Measurements from ENCODE around the gene MARF1. TPM values are rescaled to one million over a fixed set of nuclear protein-coding genes. Genes with fewer than 3 reads are reported as not detected.

MARF1 gene
- total RNA-seq, 1 donor from 2014 or later: 52.7 TPM

GRCh38 chr16:15644267-15644961 lies 1.5 kb upstream of the MARF1 start:
- no peaks in the 10 kb centered on the region for H3K9me3 Mint-ChIP-seq
- no peaks in the 10 kb centered on the region for H3K27me3 Mint-ChIP-seq (ENCODE audit: low read depth)
- DNase-seq (ENCODE audit: low read depth, low spot score): no peak
- no peak overlapping the region for H3K27ac Mint-ChIP-seq (ENCODE audit: unreplicated experiment)
- peak overlapping the region; percentile 92 for H3K4me3 Mint-ChIP-seq
- no peaks in the 10 kb centered on the region for H3K36me3 Mint-ChIP-seq (ENCODE audit: low read depth)
- no peak for TF ChIP-seq CTCF (conservative IDR thresholded peaks at IDR 0.05)
- peaks cover 20% of the 10 kb centered on the region for H3K4me1 Mint-ChIP-seq

- peaks cover 19% of the 10 kb centered on the region for H3K4me1 Mint-ChIP-seq
- H3K27me3 Mint-ChIP-seq (ENCODE audit: low read depth): no peaks in the 10 kb centered on the region
- DNase-seq (ENCODE audit: low read depth, low spot score): no peak
- H3K27ac Mint-ChIP-seq (ENCODE audit: unreplicated experiment): peak overlapping the region; percentile 92
- TF ChIP-seq CTCF (conservative IDR thresholded peaks at IDR 0.05): no peak
- no peaks in the 10 kb centered on the region for H3K36me3 Mint-ChIP-seq (ENCODE audit: low read depth)
- H3K4me3 Mint-ChIP-seq: peak overlapping the region; percentile 92
- no peaks in the 10 kb centered on the region for H3K9me3 Mint-ChIP-seq
These were observed 944 bp upstream of the MARF1 start for GRCh38 chr16:15643946-15644250.

DNA sequence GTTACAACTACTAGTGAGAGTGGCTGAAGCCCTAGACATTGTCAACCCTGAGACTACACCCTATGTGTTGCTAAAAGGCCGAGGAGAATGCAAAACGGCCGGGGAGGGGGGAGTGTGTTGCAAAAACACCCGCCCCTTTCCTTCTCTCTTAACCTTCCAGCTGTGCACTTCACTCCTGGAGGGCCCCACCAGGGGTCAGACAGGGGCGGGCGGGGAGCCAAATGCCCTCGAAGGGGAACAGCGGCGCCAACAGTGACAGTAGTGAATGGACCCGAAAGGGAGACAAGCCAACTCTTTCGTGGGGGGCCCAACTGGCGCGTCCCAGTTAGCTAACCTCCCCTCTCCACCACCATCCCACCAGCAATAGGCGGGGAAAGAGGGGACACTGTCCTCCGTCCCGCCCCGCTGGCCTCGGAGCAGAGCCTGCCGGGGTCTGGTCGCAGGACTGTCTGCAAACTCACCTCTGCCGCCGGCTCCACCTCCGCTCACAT lies 352 bp downstream of the MARF1 start:
- Mint-ChIP-seq H3K4me1 (peaks cover 19% of the 10 kb centered on the region), H3K9me3 (no peaks in the 10 kb centered on the region), H3K36me3 (ENCODE audit: low read depth) (peaks cover 5% of the 10 kb centered on the region), H3K27ac (ENCODE audit: unreplicated experiment) (peak overlapping the region; percentile 89), H3K27me3 (ENCODE audit: low read depth) (no peaks in the 10 kb centered on the region), H3K4me3 (peak overlapping the region; percentile 92)
- DNase-seq (ENCODE audit: low read depth, low spot score): no peak
- peak; percentile 57 for TF ChIP-seq CTCF (conservative IDR thresholded peaks at IDR 0.05)

- DNase-seq (ENCODE audit: low read depth, low spot score): no peak
- Mint-ChIP-seq H3K4me3 (peak overlapping the region; percentile 92), H3K27ac (ENCODE audit: unreplicated experiment) (peak overlapping the region; percentile 3), H3K27me3 (ENCODE audit: low read depth) (no peaks in the 10 kb centered on the region), H3K36me3 (ENCODE audit: low read depth) (peaks cover 7% of the 10 kb centered on the region), H3K4me1 (peaks cover 19% of the 10 kb centered on the region), H3K9me3 (no peaks in the 10 kb centered on the region)
- TF ChIP-seq CTCF (conservative IDR thresholded peaks at IDR 0.05): no peak
These were observed 999 bp downstream of the MARF1 start for GRCh38 chr16:15641753-15642556.

- Mint-ChIP-seq H3K27ac (ENCODE audit: unreplicated experiment) (no peak overlapping the region), H3K9me3 (no peaks in the 10 kb centered on the region), H3K36me3 (ENCODE audit: low read depth) (peaks cover 11% of the 10 kb centered on the region), H3K4me3 (peak overlapping the region; percentile 92), H3K4me1 (peaks cover 19% of the 10 kb centered on the region), H3K27me3 (ENCODE audit: low read depth) (no peaks in the 10 kb centered on the region)
- DNase-seq (ENCODE audit: low read depth, low spot score): no peak
- no peak for TF ChIP-seq CTCF (conservative IDR thresholded peaks at IDR 0.05)
These were observed 2.0 kb downstream of the MARF1 start for GRCh38 chr16:15640966-15641365.
